ENCODE results near the gene OR2T11.

GRCh38 chr1:248611883-248612414 is 22.9 kb downstream of the OR2T11 start:
- TF ChIP-seq CTCF (IDR thresholded peaks at IDR 0.05) = no peak
- TF ChIP-seq POLR2A (IDR thresholded peaks at IDR 0.05) = no peak
